HG03039 (cell line): ENCODE measurements around the gene CEBPA.
"Not testable (repeated sequence)": the region's sequence is repeated elsewhere in the genome, so short reads cannot be mapped to it uniquely, and the experiment has no call there.

ENCODE experiments used
- ATAC-seq: cut with Tn5 transposase; IDR thresholded peaks from one replicate; pipeline ENCODE4 v1.9.1; 2021; ENCODE audit warnings: mild to moderate bottlenecking, moderate library complexity; ENCODE audit not compliant: unreplicated experiment

Gene CEBPA

GRCh38 chr19:33325920-33326319 is 23.6 kb upstream of the CEBPA start:
- ATAC-seq: no peak

- ATAC-seq: no peak
These were observed 22.3 kb upstream of the CEBPA start for GRCh38 chr19:33324628-33325027.

GRCh38 chr19:33323093-33323820 is 20.9 kb upstream of the CEBPA start:
- no peak for ATAC-seq

- no peak for ATAC-seq
These were observed 18.3 kb upstream of the CEBPA start for GRCh38 chr19:33320636-33321035.

GRCh38 chr19:33317991-33318390 is 15.7 kb upstream of the CEBPA start:
- not testable (repeated sequence) for ATAC-seq

- no peak for ATAC-seq
These were observed 15.2 kb upstream of the CEBPA start for GRCh38 chr19:33317517-33317916.

GRCh38 chr19:33316541-33317264 is 14.4 kb upstream of the CEBPA start:
- ATAC-seq: no peak

GRCh38 chr19:33312808-33313207 is 10.5 kb upstream of the CEBPA start:
- ATAC-seq: not testable (repeated sequence)

- ATAC-seq: no peak
These were observed 9.7 kb upstream of the CEBPA start for GRCh38 chr19:33312065-33312464.

GRCh38 chr19:33311326-33311682 is 9.0 kb upstream of the CEBPA start:
- no peak for ATAC-seq

- no peak for ATAC-seq
These were observed 8.4 kb upstream of the CEBPA start for GRCh38 chr19:33310606-33311325.

GRCh38 chr19:33309826-33310225 is 7.5 kb upstream of the CEBPA start:
- ATAC-seq: no peak

- ATAC-seq: no peak
These were observed 4.8 kb upstream of the CEBPA start for GRCh38 chr19:33306853-33307792.

- no peak for ATAC-seq
These were observed 3.9 kb upstream of the CEBPA start for GRCh38 chr19:33306191-33306590.

- no peak for ATAC-seq
These were observed 2.7 kb upstream of the CEBPA start for GRCh38 chr19:33304760-33305647.

- no peak for ATAC-seq
These were observed 2.0 kb upstream of the CEBPA start for GRCh38 chr19:33304371-33304759.

- no peak for ATAC-seq
These were observed 1.5 kb upstream of the CEBPA start for GRCh38 chr19:33303791-33304345.

GRCh38 chr19:33302974-33303790 is 848 bp upstream of the CEBPA start:
- peak; percentile 24 for ATAC-seq

- ATAC-seq: no peak
These were observed 497 bp downstream of the CEBPA start for GRCh38 chr19:33301900-33302174.
